RWPE1 (cell line): ENCODE results near the gene PTTG2.
A peak's percentile ranks its signal among the peaks of the same experiment; 100 is the strongest.
"Not testable (repeated sequence)": the region's sequence is repeated elsewhere in the genome, so short reads cannot be mapped to it uniquely, and the experiment has no call there.

ENCODE experiments used
- CTCF ChIA-PET: fragments of 350-600 bp; sonication (Branson Sonifier 250); formaldehyde crosslinking; extraction: SDS; loops from one replicate; lab custom pipeline; 2021; lab: Yijun Ruan, JAX
- POLR2A ChIA-PET: fragments of 400-600 bp; formaldehyde crosslinking; extraction: SDS; loops from one replicate; lab custom pipeline; 2020; ENCODE audit warnings: antibody characterized with exemption; ENCODE audit not compliant: low non-redundant PET; lab: Yijun Ruan, JAX
- DNase-seq: peaks from one replicate; pipeline ENCODE4 v3.0.0; 2012; ENCODE audit warnings: low spot score
- H3K27ac ChIP-seq: fragments of 450-650 bp; 2 replicates; pipeline ENCODE4 v1.5.1; 2017
- CTCF ChIP-seq: fragments of 450-650 bp; conservative IDR thresholded peaks from 2 replicates; pipeline ENCODE4 v1.5.1; 2017; ENCODE audit warnings: low read depth, mild to moderate bottlenecking

PTTG2 gene

GRCh38 chr4:37966044-37966443 lies 5.8 kb downstream of the PTTG2 start:
- ChIA-PET POLR2A (interaction anchor here (0.6 kb wide), 1 partner anchor 84 kb away, joined by 3 read pairs; no protein-coding TSS in a partner anchor), CTCF (interaction anchor here (1.0 kb wide), 1 partner anchor 10 kb away, joined by 3 read pairs; no protein-coding TSS in a partner anchor)
- no peak for DNase-seq
- no peak for TF ChIP-seq CTCF
- H3K27ac ChIP-seq: no peak overlapping the region

GRCh38 chr4:37967736-37968135 lies 7.5 kb downstream of the PTTG2 start:
- DNase-seq: no peak
- no peak for TF ChIP-seq CTCF
- CTCF ChIA-PET: no interaction called here
- H3K27ac ChIP-seq: no peak overlapping the region
- POLR2A ChIA-PET: no interaction called here

- DNase-seq: no peak
- ChIA-PET POLR2A (no interaction called here), CTCF (no interaction called here)
- TF ChIP-seq CTCF: no peak
- H3K27ac ChIP-seq: no peak overlapping the region
These were observed 8.5 kb downstream of the PTTG2 start for GRCh38 chr4:37968747-37969146.

GRCh38 chr4:37970702-37971101 lies 10.5 kb downstream of the PTTG2 start:
- peak; percentile 24; the same call in 1 of the 2 replicates for TF ChIP-seq CTCF
- ChIA-PET POLR2A (no interaction called here), CTCF (interaction anchor here (0.6 to 1.1 kb wide), 5 partner anchors 35 to 1474 kb away, joined by 3 to 9 read pairs (median 3); no protein-coding TSS in a partner anchor)
- H3K27ac ChIP-seq: no peak overlapping the region
- peak; percentile 46 for DNase-seq

- POLR2A ChIA-PET: no interaction called here
- no peak overlapping the region for H3K27ac ChIP-seq
- CTCF ChIA-PET: interaction anchor here (1.1 kb wide), 1 partner anchor 36 kb away, joined by 3 read pairs; no protein-coding TSS in a partner anchor
- no peak for TF ChIP-seq CTCF
- no peak for DNase-seq
These were observed 11.0 kb downstream of the PTTG2 start for GRCh38 chr4:37971202-37971601.

GRCh38 chr4:37973441-37973840 lies 13.2 kb downstream of the PTTG2 start:
- POLR2A ChIA-PET: no interaction called here
- TF ChIP-seq CTCF: no peak
- CTCF ChIA-PET: no interaction called here
- no peak overlapping the region for H3K27ac ChIP-seq
- no peak for DNase-seq

- H3K27ac ChIP-seq, DNase-seq, POLR2A ChIA-PET: not testable (repeated sequence)
- CTCF ChIA-PET: interaction anchor here (0.6 kb wide), 1 partner anchor 13 kb away, joined by 4 read pairs; no protein-coding TSS in a partner anchor
These were observed 15.2 kb downstream of the PTTG2 start for GRCh38 chr4:37975321-37975822.
